Measurements from ENCODE around the gene PLEKHN1.
"Not testable (repeated sequence)": the region's sequence is repeated elsewhere in the genome, so short reads cannot be mapped to it uniquely, and the experiment has no call there.

The PLEKHN1 gene

GRCh38 chr1:975365-975764, 9.1 kb downstream of the PLEKHN1 start:
- no peak for DNase-seq

- DNase-seq, result peak; percentile 55 to 74
Observed at GRCh38 chr1:975896-976683, 9.8 kb downstream of the PLEKHN1 start.

- not testable (repeated sequence) for DNase-seq
Observed at GRCh38 chr1:976791-977190, 10.5 kb downstream of the PLEKHN1 start.

- no peak for DNase-seq
Observed at GRCh38 chr1:978069-978834, 12.0 kb downstream of the PLEKHN1 start.

GRCh38 chr1:978835-979743, 12.8 kb downstream of the PLEKHN1 start:
- DNase-seq, result no peak

- no peak for DNase-seq
Observed at GRCh38 chr1:979744-980072, 13.4 kb downstream of the PLEKHN1 start.

GRCh38 chr1:980137-980571, 13.9 kb downstream of the PLEKHN1 start:
- no peak for DNase-seq

- DNase-seq, result no peak
Observed at GRCh38 chr1:980602-981395, 14.5 kb downstream of the PLEKHN1 start.

GRCh38 chr1:981491-981954, 15.2 kb downstream of the PLEKHN1 start:
- no peak for DNase-seq

GRCh38 chr1:981955-982558, 15.8 kb downstream of the PLEKHN1 start, which contains the start of gene PERM1:
PERM1 (minus strand) TSS chr1:982093; CDS start chr1:981029, 1,064 bp downstream.
- no peak for DNase-seq

- no peak for DNase-seq
Observed at GRCh38 chr1:982765-983436, 16.6 kb downstream of the PLEKHN1 start.

- peak; percentile 73 to 74 for DNase-seq
Observed at GRCh38 chr1:983798-984475, 17.7 kb downstream of the PLEKHN1 start.

- no peak for DNase-seq
Observed at GRCh38 chr1:984476-984814, 18.2 kb downstream of the PLEKHN1 start.

GRCh38 chr1:985126-985525, 18.8 kb downstream of the PLEKHN1 start:
- DNase-seq, result no peak

GRCh38 chr1:988061-988460, 21.8 kb downstream of the PLEKHN1 start:
- DNase-seq, result not testable (repeated sequence)

GRCh38 chr1:991275-991674, 25.0 kb downstream of the PLEKHN1 start:
- not testable (repeated sequence) for DNase-seq

- DNase-seq, result no peak
Observed at GRCh38 chr1:991895-992294, 25.6 kb downstream of the PLEKHN1 start.

- no peak for DNase-seq
Observed at GRCh38 chr1:992362-992761, 26.1 kb downstream of the PLEKHN1 start.

GRCh38 chr1:993379-993995, 27.2 kb downstream of the PLEKHN1 start:
- no peak for DNase-seq

- not testable (repeated sequence) for DNase-seq
Observed at GRCh38 chr1:994546-994945, 28.3 kb downstream of the PLEKHN1 start.

Data from stimulated activated CD4-positive, alpha-beta T cell treated with anti-CD3 and anti-CD28 coated beads, Interleukin-2, amount 100 ng/mL, for 24 hours (primary cell).